GM23248 (cell line): ENCODE results near the gene HDGF. TPM values are rescaled to one million over a fixed set of nuclear protein-coding genes. Genes with fewer than 3 reads are reported as not detected.

ENCODE experiments used
- DNase-seq: peaks from one replicate; pipeline ENCODE4 v3.0.0-alpha.2; 2015
- H2AFZ ChIP-seq: fragments of 200-600 bp; sonication (generic); 2 replicates; pipeline ENCODE4 v1.6.1; 2016; ENCODE audit warnings: antibody characterized with exemption
- H3F3A ChIP-seq: fragments of 200-600 bp; sonication (generic); 2 replicates; pipeline ENCODE4 v1.6.1; 2016; ENCODE audit warnings: mild to moderate bottlenecking, antibody characterized with exemption, mixed run types; ENCODE audit not compliant: insufficient read depth
- H3K27ac ChIP-seq: fragments of 200-600 bp; sonication (generic); 2 replicates; pipeline ENCODE4 v1.5.1; 2016; ENCODE audit warnings: mild to moderate bottlenecking
- H3K27me3 ChIP-seq: fragments of 200-600 bp; sonication (generic); replicated peaks from 2 replicates; pipeline ENCODE4 v1.6.1; 2016; ENCODE audit warnings: mild to moderate bottlenecking; ENCODE audit not compliant: insufficient read depth
- H3K36me3 ChIP-seq: fragments of 200-600 bp; sonication (generic); 2 replicates; pipeline ENCODE4 v1.6.1; 2016; ENCODE audit warnings: low read depth, mild to moderate bottlenecking
- H3K4me1 ChIP-seq: fragments of 200-600 bp; sonication (generic); 2 replicates; pipeline ENCODE4 v1.6.1; 2016; ENCODE audit warnings: mild to moderate bottlenecking; ENCODE audit not compliant: insufficient read depth
- H3K4me2 ChIP-seq: fragments of 200-600 bp; sonication (generic); one replicate; pipeline ENCODE4 v1.6.1; 2016; ENCODE audit warnings: mild to moderate bottlenecking; ENCODE audit not compliant: unreplicated experiment
- H3K4me3 ChIP-seq: fragments of 200-600 bp; sonication (generic); 2 replicates; pipeline ENCODE4 v1.5.1; 2016; ENCODE audit warnings: mild to moderate bottlenecking
- H3K79me2 ChIP-seq: fragments of 200-600 bp; sonication (generic); 2 replicates; pipeline ENCODE4 v1.6.1; 2016; ENCODE audit warnings: mild to moderate bottlenecking; ENCODE audit not compliant: insufficient read depth
- H3K9ac ChIP-seq: fragments of 200-600 bp; sonication (generic); 2 replicates; pipeline ENCODE4 v1.6.1; 2016; ENCODE audit warnings: mild to moderate bottlenecking
- H3K9me2 ChIP-seq: fragments of 200-600 bp; sonication (generic); 2 replicates; pipeline ENCODE4 v1.6.1; 2016; ENCODE audit warnings: mixed run types, mild to moderate bottlenecking, moderate library complexity; ENCODE audit not compliant: insufficient read depth
- H3K9me3 ChIP-seq: fragments of 200-600 bp; sonication (generic); one replicate; pipeline ENCODE4 v1.6.1; 2017; ENCODE audit warnings: low read depth
- H4K20me1 ChIP-seq: fragments of 200-600 bp; sonication (generic); 2 replicates; pipeline ENCODE4 v1.6.0; 2016; ENCODE audit not compliant: insufficient read depth
- EZH2 ChIP-seq: fragments of 200-600 bp; sonication (generic); IDR thresholded peaks from 2 replicates; pipeline ENCODE4 v1.6.1; 2018; ENCODE audit warnings: antibody characterized with exemption, mild to moderate bottlenecking; ENCODE audit not compliant: insufficient read depth, poor library complexity, severe bottlenecking
- EZH2phosphoT487 ChIP-seq: fragments of 200-600 bp; sonication (generic); IDR thresholded peaks from 2 replicates; pipeline ENCODE4 v1.6.1; 2018; ENCODE audit warnings: antibody characterized with exemption, moderate library complexity, mild to moderate bottlenecking, low read depth; ENCODE audit not compliant: insufficient read depth
- WGBS, 2 experiments: methylation state at CpG; one replicate each; pipeline ENCODE4 v1.1.6; 2015 to 2017; ENCODE audit warnings: low lambda C conversion rate in 2 of 2, low coverage in 1 of 2; ENCODE audit errors: missing lambda C conversion rate in 2 of 2; 5-methylcytosine and 5-hydroxymethylcytosine counted together
- in situ Hi-C: fragments of 300-500 bp; cut with MboI; formaldehyde crosslinking; loops from 2 replicates; pipeline ENCODE4 v1.15.0; 2020
- polyA plus RNA-seq: library from polyadenylated mRNA; unstranded; fragments of >200 nt; fragmentation: Nextera tagmentation; extraction: Ambion mirVana; gene quantifications from 2 replicates; pipeline ENCODE4 v1.2.1, GENCODE V29; 2016
- total RNA-seq: library from RNA; depleted of rRNA; stranded (reverse); fragments of >200 nt; shearing (Covaris generic); gene quantifications from 2 replicates; pipeline ENCODE4 v1.2.3, GENCODE V29; 2014

Gene HDGF
- total and polyA plus RNA-seq, 2 experiments from 2014 or later = 95.4 to 185 TPM

GRCh38 chr1:156707417-156708217, 43.9 kb downstream of the HDGF start:
- Histone ChIP-seq H3K79me2 (no peaks in the 10 kb centered on the region), H3K27ac (peak overlapping the region; percentile 73), H3F3A (peaks cover 37% of the 10 kb centered on the region), H3K9me3 (no peaks in the 10 kb centered on the region), H3K4me3 (peak overlapping the region; percentile 71; the same call in 1 of the 2 replicates), H3K4me1 (peaks cover 85% of the 10 kb centered on the region), H4K20me1 (no peaks in the 10 kb centered on the region), H3K9me2 (no peaks in the 10 kb centered on the region), H2AFZ (no peak overlapping the region), H3K4me2 (peak overlapping the region; percentile 87), H3K9ac (peak overlapping the region; percentile 78), H3K27me3 (no peaks in the 10 kb centered on the region), H3K36me3 (no peaks in the 10 kb centered on the region)
- in situ Hi-C loops = no loop called here
- 4 to 7% methylated on average over 7 to 8 of the region's 8 CpGs for WGBS, 2 experiments
- no peak for TF ChIP-seq EZH2
- no peak for TF ChIP-seq EZH2phosphoT487
- DNase-seq = peak; percentile 88

- in situ Hi-C loops = no loop called here
- WGBS, 2 experiments = 3 to 5% methylated on average over 12 to 24 of the region's 29 CpGs
- Histone ChIP-seq H3K4me1 (peaks cover 77% of the 10 kb centered on the region), H3K9me3 (no peaks in the 10 kb centered on the region), H2AFZ (peak overlapping the region; percentile 77), H3K9ac (peak overlapping the region; percentile 78), H3F3A (peaks cover 30% of the 10 kb centered on the region), H3K27me3 (no peaks in the 10 kb centered on the region), H3K36me3 (no peaks in the 10 kb centered on the region), H3K27ac (peak overlapping the region; percentile 73), H3K4me2 (peak overlapping the region; percentile 87), H4K20me1 (no peaks in the 10 kb centered on the region), H3K9me2 (no peaks in the 10 kb centered on the region), H3K4me3 (peak overlapping the region; percentile 71), H3K79me2 (no peaks in the 10 kb centered on the region)
- peak; percentile 71 for DNase-seq
- TF ChIP-seq EZH2 (no peak), EZH2phosphoT487 (no peak)
Observed at GRCh38 chr1:156706657-156707416, 44.6 kb downstream of the HDGF start.

- in situ Hi-C loops = no loop called here
- peak overlapping the region; percentile 78 for H3K9ac ChIP-seq
- no peaks in the 10 kb centered on the region for H3K79me2 ChIP-seq
- peak overlapping the region; percentile 71 for H3K4me3 ChIP-seq
- peaks cover 30% of the 10 kb centered on the region for H3F3A ChIP-seq
- WGBS, 2 experiments = 3% methylated on average over 32 to 45 of the region's 45 CpGs
- H2AFZ ChIP-seq = peak overlapping the region; percentile 77
- peak overlapping the region; percentile 73 for H3K27ac ChIP-seq
- no peaks in the 10 kb centered on the region for H3K36me3 ChIP-seq
- H3K4me1 ChIP-seq = peaks cover 70% of the 10 kb centered on the region
- no peaks in the 10 kb centered on the region for H3K9me3 ChIP-seq
- H3K27me3 ChIP-seq = no peaks in the 10 kb centered on the region
- no peak for TF ChIP-seq EZH2phosphoT487
- TF ChIP-seq EZH2 = no peak
- H3K9me2 ChIP-seq = no peaks in the 10 kb centered on the region
- H3K4me2 ChIP-seq = peak overlapping the region; percentile 87
- DNase-seq = peak; percentile 73
- H4K20me1 ChIP-seq = no peaks in the 10 kb centered on the region
Observed at GRCh38 chr1:156705918-156706656, 45.4 kb downstream of the HDGF start.

GRCh38 chr1:156705321-156705917, 46.1 kb downstream of the HDGF start, which contains the start of gene CRABP2:
TSS of gene CRABP2 (minus strand) at chr1:156705583. CDS start at chr1:156705446, 137 bp downstream.
- Histone ChIP-seq H3K4me1 (peaks cover 63% of the 10 kb centered on the region), H3F3A (peaks cover 30% of the 10 kb centered on the region), H3K4me3 (peak within 1 kb of the TSS; percentile 71), H3K36me3 (no peaks in the 10 kb centered on the region), H3K9me2 (no peaks in the 10 kb centered on the region), H3K4me2 (peak within 1 kb of the TSS; percentile 87), H3K79me2 (no peaks in the 10 kb centered on the region), H3K9ac (peak within 1 kb of the TSS; percentile 78), H3K27me3 (no peaks in the 10 kb centered on the region), H3K27ac (peak within 1 kb of the TSS; percentile 73), H2AFZ (peak within 1 kb of the TSS; percentile 77), H4K20me1 (no peaks in the 10 kb centered on the region), H3K9me3 (no peaks in the 10 kb centered on the region)
- TF ChIP-seq EZH2phosphoT487 (no peak), EZH2 (no peak)
- WGBS, 2 experiments = 2% methylated on average over 34 to 42 of the region's 42 CpGs
- in situ Hi-C loops = no loop called here
- DNase-seq = peak; percentile 62
